Measurements from ENCODE around the gene SYT1. TPM values are rescaled to one million over a fixed set of nuclear protein-coding genes. Genes with fewer than 3 reads are reported as not detected.

SYT1 gene
- total and polyA plus RNA-seq, 2 donors (not counting 3 experiments of a cell fraction or from before 2014, with no cell fraction given) = 3.2 to 15.3 TPM

GRCh38 chr12:79424109-79424721, 559.6 kb downstream of the SYT1 start:
- Histone ChIP-seq H3K27me3 (ENCODE audit: control insufficient read depth in 2 of 2, insufficient read depth in 2 of 2, low read length in 2 of 2) (no peaks in the 10 kb centered on the region), H3K27ac (ENCODE audit: insufficient read depth, low read depth, low read length) (peak overlapping the region; percentile 97), H2AFZ (ENCODE audit: low read depth, low read length) (peak overlapping the region; percentile 31), H3K9ac (replicated peaks; ENCODE audit: extremely low read depth, insufficient read depth, low read length) (peak overlapping the region; percentile 85), H3K36me3 (ENCODE audit: control insufficient read depth in 2 of 2, extremely low read depth in 1 of 2, insufficient read depth in 2 of 2, low read length in 2 of 2) (no peaks in the 10 kb centered on the region), H3K9me3 (replicated peaks; ENCODE audit: control insufficient read depth, insufficient read depth, low read length) (no peaks in the 10 kb centered on the region), H3K9me1 (replicated peaks; ENCODE audit: control insufficient read depth, extremely low read depth, insufficient read depth, low read length) (no peaks in the 10 kb centered on the region), H3K4me3 (replicated peaks in 1 of 3; ENCODE audit: insufficient read depth in 1 of 3, low read depth in 1 of 3, low read length in 3 of 3) (no peak overlapping the region), H3K4me2 (ENCODE audit: insufficient read depth, low read length) (peak overlapping the region; percentile 74), H4K20me1 (replicated peaks; ENCODE audit: control insufficient read depth, extremely low read depth, insufficient read depth, low read length) (no peaks in the 10 kb centered on the region), H3K4me1 (ENCODE audit: control insufficient read depth, extremely low read depth, insufficient read depth, low read length) (peaks cover 61% of the 10 kb centered on the region), H3K79me2 (ENCODE audit: control insufficient read depth, insufficient read depth, low read length) (no peaks in the 10 kb centered on the region)
- dilution Hi-C loops (cut with MboI; ENCODE audit: extremely low pct_ligation_motif_present, low sequenced_read_pairs) (no loop called here), intact Hi-C loops (cut with micrococcal nuclease) (loop anchor here (1.0 to 5.0 kb wide), 4 partner anchors 30 to 463 kb away; no protein-coding TSS in a partner anchor)
- ChIA-PET POLR2A (no interaction called here), CTCF (interaction anchor here (0.9 to 6.0 kb wide), 2 partner anchors 14 to 124 kb away, joined by 3 to 84 read pairs; no protein-coding TSS in a partner anchor)
- TF ChIP-seq POLR2A (IDR thresholded peaks at IDR 0.05; ENCODE audit: low read depth, low read length) = no peak
- peak; percentile 69 for TF ChIP-seq FOS (IDR thresholded peaks at IDR 0.05; ENCODE audit: borderline replicate concordance, insufficient read depth, low read length)
- TF ChIP-seq MYC (IDR thresholded peaks at IDR 0.05; ENCODE audit: low read depth, low read length) = no peak
- peak; percentile 60 for TF ChIP-seq POLR2AphosphoS5 (IDR thresholded peaks at IDR 0.05; ENCODE audit: insufficient read depth, low read depth, low read length)
- TF ChIP-seq JUN (IDR thresholded peaks at IDR 0.05; ENCODE audit: borderline replicate concordance, insufficient read depth, insufficient read length, low read depth) = peak; percentile 89
- peak; percentile 94 for TF ChIP-seq GATA2 (IDR thresholded peaks at IDR 0.05; ENCODE audit: insufficient read depth, insufficient read length, low read depth, low read length)
- TF ChIP-seq MAX (IDR thresholded peaks at IDR 0.05; ENCODE audit: insufficient read depth, insufficient read length) = no peak
- no peak for TF ChIP-seq EZH2 (IDR thresholded peaks at IDR 0.05; ENCODE audit: borderline replicate concordance, low read depth, low read length, severe bottlenecking)
- no peak for TF ChIP-seq CTCF (IDR thresholded peaks at IDR 0.05; ENCODE audit: extremely low read depth in 1 of 2, insufficient read depth in 1 of 2, low read depth in 1 of 2, low read length in 2 of 2)
- peak; percentile 88 for DNase-seq (ENCODE audit: low read depth, low spot score)
- TSS peak; percentile 72 for BruUV-seq (replicated peaks)
- FAIRE-seq = peak; percentile 80

Measured in endothelial cell of umbilical vein (primary cell).